Prostate gland (tissue), 2 donors: ENCODE measurements around the gene LAT. TPM values are rescaled to one million over a fixed set of nuclear protein-coding genes. Genes with fewer than 3 reads are reported as not detected.
"Not testable (repeated sequence)": the region's sequence is repeated elsewhere in the genome, so short reads cannot be mapped to it uniquely, and the experiment has no call there.

Source experiments
- DNase-seq: peaks from one replicate; pipeline ENCODE4 v3.0.0-alpha.2; 2019; ENCODE audit warnings: low spot score
- H3K27ac ChIP-seq, 2 donors: fragments of 200-600 bp; sonication (generic); 2 replicates each; pipeline ENCODE4 v1.5.1; 2017 to 2019
- H3K27me3 ChIP-seq: fragments of 200-600 bp; sonication (generic); replicated peaks from 2 replicates; pipeline ENCODE4 v1.5.1; 2019; ENCODE audit not compliant: insufficient read depth
- H3K36me3 ChIP-seq, 2 donors: fragments of 200-600 bp; sonication (generic); 1 replicate in 1 of 2; 2 replicates in 1 of 2; pipeline versions ENCODE4 v1.5.1 to v1.8.1; 2017 to 2019
- H3K4me1 ChIP-seq: fragments of 200-600 bp; sonication (generic); replicated peaks from 2 replicates; pipeline ENCODE4 v1.5.1; 2019
- H3K4me3 ChIP-seq, 2 donors: fragments of 200-600 bp; sonication (generic); 2 replicates each; pipeline ENCODE4 v1.5.1; 2017 to 2019
- H3K9me3 ChIP-seq: fragments of 200-600 bp; sonication (generic); 2 replicates; pipeline ENCODE4 v1.5.1; 2017
- POLR2A ChIP-seq: fragments of 450-650 bp; IDR thresholded peaks from one replicate; pipeline ENCODE4 v1.6.1; 2016; ENCODE audit warnings: antibody characterized with exemption, mild to moderate bottlenecking
- POLR2AphosphoS5 ChIP-seq: sonication (generic); formaldehyde crosslinking; IDR thresholded peaks from one replicate; pipeline ENCODE4 v1.6.1; 2017; ENCODE audit warnings: antibody characterized with exemption
- WGBS: methylation state at CpG from one replicate; pipeline ENCODE4 v1.1.5; 2018; 5-methylcytosine and 5-hydroxymethylcytosine counted together
- intact Hi-C: fragments of 100-400 bp; cut with DNase I; formaldehyde crosslinking; loops from one replicate; pipeline ENCODE4 v1.14.2; 2022
- total RNA-seq, 2 donors: library from RNA; depleted of rRNA; stranded (reverse); fragments of >200 nt; gene quantifications; one replicate each; pipeline ENCODE4 v1.1.0, GENCODE V29; 2016
- TF ChIP-seq, protein P1 (sequence below), 4 experiments: fragments of 200-600 bp in 2 of 4; fragments of 450-650 bp in 2 of 4; sonication (generic) in 2 of 4; IDR thresholded peaks; 1 replicate in 3 of 4; 2 replicates in 1 of 4; pipeline ENCODE4 v1.5.1; 2016 to 2019; ENCODE audit warnings: antibody characterized with exemption in 4 of 4, mild to moderate bottlenecking in 2 of 4, moderate library complexity in 2 of 4

Gene LAT
- total RNA-seq, 2 donors from 2014 or later = 4.7 to 5.7 TPM

DNA sequence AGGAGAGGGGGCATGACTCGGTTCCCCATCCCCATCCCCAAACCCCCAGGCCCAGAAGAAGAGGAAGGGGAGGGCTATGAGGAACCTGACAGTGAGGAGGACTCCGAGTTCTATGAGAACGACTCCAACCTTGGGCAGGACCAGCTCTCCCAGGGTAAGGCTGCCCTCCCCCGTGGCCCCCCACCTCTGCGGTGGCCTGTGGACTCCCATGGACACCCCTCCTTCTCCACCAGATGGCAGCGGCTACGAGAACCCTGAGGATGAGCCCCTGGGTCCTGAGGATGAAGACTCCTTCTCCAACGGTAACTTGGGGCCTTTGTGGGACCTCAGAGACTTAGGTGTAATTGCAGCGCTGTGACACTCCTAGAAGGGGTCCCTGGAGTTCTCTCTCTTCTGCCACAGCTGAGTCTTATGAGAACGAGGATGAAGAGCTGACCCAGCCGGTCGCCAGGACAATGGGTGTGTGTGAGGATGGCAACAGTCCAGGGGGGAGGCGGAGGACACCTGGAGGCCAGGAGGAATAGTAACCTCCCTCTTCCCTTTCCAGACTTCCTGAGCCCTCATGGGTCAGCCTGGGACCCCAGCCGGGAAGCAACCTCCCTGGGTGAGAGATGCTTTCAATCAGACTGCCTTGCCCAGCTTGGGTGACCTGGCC is 47.5 kb upstream of the LAT start:
- Histone ChIP-seq H3K9me3 (no peaks in the 10 kb centered on the region), H3K4me1 (no peaks in the 10 kb centered on the region), H3K4me3 (no peak overlapping the region), H3K27me3 (no peaks in the 10 kb centered on the region), H3K36me3 (no peaks in the 10 kb centered on the region), H3K27ac (no peak overlapping the region)
- TF ChIP-seq POLR2A = no peak
- no peak for TF ChIP-seq POLR2AphosphoS5
- TF ChIP-seq, protein P1, sequence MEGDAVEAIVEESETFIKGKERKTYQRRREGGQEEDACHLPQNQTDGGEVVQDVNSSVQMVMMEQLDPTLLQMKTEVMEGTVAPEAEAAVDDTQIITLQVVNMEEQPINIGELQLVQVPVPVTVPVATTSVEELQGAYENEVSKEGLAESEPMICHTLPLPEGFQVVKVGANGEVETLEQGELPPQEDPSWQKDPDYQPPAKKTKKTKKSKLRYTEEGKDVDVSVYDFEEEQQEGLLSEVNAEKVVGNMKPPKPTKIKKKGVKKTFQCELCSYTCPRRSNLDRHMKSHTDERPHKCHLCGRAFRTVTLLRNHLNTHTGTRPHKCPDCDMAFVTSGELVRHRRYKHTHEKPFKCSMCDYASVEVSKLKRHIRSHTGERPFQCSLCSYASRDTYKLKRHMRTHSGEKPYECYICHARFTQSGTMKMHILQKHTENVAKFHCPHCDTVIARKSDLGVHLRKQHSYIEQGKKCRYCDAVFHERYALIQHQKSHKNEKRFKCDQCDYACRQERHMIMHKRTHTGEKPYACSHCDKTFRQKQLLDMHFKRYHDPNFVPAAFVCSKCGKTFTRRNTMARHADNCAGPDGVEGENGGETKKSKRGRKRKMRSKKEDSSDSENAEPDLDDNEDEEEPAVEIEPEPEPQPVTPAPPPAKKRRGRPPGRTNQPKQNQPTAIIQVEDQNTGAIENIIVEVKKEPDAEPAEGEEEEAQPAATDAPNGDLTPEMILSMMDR (IDR thresholded peaks at IDR 0.05) = no peak
- WGBS = 78% methylated on average over 14 of the region's 14 CpGs
- intact Hi-C loops = no loop called here
- DNase-seq = no peak

DNA sequence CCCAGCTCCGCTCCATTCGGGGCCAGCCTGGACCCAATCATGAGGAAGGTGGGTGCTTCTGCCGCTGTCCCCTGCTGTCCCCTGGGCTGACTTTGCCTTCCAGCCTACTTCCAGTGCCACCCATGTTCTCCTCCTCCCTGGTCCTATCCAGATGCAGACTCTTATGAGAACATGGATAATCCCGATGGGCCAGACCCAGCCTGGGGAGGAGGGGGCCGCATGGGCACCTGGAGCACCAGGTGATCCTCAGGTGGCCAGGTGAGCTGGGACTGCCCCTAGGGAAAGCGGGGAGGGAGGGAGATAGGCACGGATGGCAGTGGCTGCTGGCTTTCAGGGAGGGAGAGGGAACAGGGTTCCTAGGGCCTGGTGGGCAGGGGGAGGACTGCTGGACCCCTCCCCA is 46.1 kb upstream of the LAT start:
- 81% methylated on average over 7 of the region's 7 CpGs for WGBS

DNA sequence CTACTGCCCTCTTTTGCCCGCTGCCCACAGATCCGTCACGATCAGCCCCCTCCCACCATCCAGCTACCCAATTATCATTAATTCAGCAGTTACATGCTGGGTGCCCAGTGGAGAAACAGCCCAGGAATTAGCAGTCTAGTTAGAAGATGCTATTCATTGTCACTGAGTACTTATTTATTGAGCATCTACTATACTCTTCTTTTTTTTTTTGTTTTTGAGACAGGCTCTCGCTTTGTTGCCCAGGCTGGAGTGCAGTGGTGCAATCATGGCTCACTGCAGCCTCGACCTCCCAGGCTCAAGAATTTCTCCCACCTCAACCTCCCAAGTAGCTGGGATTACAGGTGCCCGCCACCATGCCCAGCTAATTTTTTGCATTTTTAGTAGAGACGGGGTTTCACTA is 45.0 kb upstream of the LAT start:
- 92% methylated on average over 7 of the region's 7 CpGs for WGBS
- intact Hi-C loops, H3K9me3 ChIP-seq: not testable (repeated sequence)

More for the DNA sequence above, 46.1 kb upstream of the LAT start:
- Histone ChIP-seq H3K27ac (no peak overlapping the region), H3K4me3 (no peak overlapping the region), H3K27me3 (no peaks in the 10 kb centered on the region), H3K4me1 (no peaks in the 10 kb centered on the region), H3K36me3 (no peaks in the 10 kb centered on the region), H3K9me3 (no peaks in the 10 kb centered on the region)
- DNase-seq = no peak
- TF ChIP-seq POLR2AphosphoS5 (no peak), POLR2A (no peak)
- TF ChIP-seq, protein P1 (IDR thresholded peaks at IDR 0.05) = no peak
- intact Hi-C loops = no loop called here

DNA sequence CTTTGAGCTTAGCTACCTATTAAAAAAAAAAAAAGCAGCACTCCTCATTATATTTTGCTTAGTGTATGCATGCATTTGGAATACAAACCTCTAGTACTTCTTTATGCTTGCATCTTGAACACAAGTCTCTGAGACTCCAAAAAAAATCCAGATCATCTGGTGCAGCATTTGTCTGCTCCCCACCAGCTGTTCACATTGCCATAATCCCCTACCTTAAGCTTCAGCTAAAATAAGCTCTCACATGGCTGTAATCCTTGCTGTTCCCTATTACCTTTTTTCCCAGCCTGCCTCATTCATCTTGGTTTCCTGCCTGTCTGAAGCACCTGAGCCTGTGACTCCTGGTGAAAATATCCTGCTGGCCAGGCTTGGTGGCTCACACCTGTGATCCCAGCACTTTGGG is 41.6 kb upstream of the LAT start:
- intact Hi-C loops = no loop called here
- no peak overlapping the region for H3K4me3 ChIP-seq
- H3K4me1 ChIP-seq = no peaks in the 10 kb centered on the region
- TF ChIP-seq POLR2AphosphoS5 (no peak), POLR2A (no peak)
- TF ChIP-seq, protein P1 (IDR thresholded peaks at IDR 0.05) = no peak
- H3K36me3 ChIP-seq = no peaks in the 10 kb centered on the region
- no peak for DNase-seq
- H3K27me3 ChIP-seq = no peaks in the 10 kb centered on the region
- no peak overlapping the region for H3K27ac ChIP-seq
- no peaks in the 10 kb centered on the region for H3K9me3 ChIP-seq

More for the DNA sequence above, 45.0 kb upstream of the LAT start:
- DNase-seq, H3K4me1 ChIP-seq, H3K27ac ChIP-seq, H3K4me3 ChIP-seq, H3K36me3 ChIP-seq, H3K27me3 ChIP-seq: not testable (repeated sequence)

DNA sequence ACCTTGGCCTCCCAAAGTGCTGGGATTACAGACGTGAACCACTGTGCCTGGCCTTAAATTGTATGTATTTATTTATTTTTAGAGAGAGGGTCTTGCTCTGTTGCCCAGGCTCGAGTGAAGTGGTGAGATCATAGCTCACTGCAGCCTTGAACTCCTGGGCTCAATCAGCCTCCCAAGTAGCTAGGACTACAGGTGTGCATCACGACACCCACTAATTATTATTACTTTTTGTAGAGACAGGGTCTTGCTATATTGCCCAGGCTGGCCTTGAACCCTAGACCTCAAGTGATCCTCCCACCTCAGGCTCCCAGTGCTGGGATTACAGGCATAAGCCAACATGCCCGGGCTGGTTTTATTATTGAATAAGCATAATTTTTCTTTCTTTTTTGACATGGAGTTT is 38.2 kb upstream of the LAT start:
- H3K9me3 ChIP-seq = no peaks in the 10 kb centered on the region
- no peak overlapping the region for H3K4me3 ChIP-seq
- no peaks in the 10 kb centered on the region for H3K4me1 ChIP-seq
- TF ChIP-seq, protein P1 (IDR thresholded peaks at IDR 0.05) = no peak
- TF ChIP-seq POLR2AphosphoS5 (no peak), POLR2A (no peak)
- intact Hi-C loops = loop anchor here (5.0 kb wide), 2 partner anchors 84 to 124 kb away; partner anchors contain the start of genes ATXN2L and SH2B1
- DNase-seq = no peak
- no peaks in the 10 kb centered on the region for H3K27me3 ChIP-seq
- H3K36me3 ChIP-seq = no peaks in the 10 kb centered on the region
- H3K27ac ChIP-seq = no peak overlapping the region
- 81% methylated on average over 4 of the region's 4 CpGs for WGBS
